LNCAP (cell line): Measurements from ENCODE around the gene FADS6.

Experiments used
- TF ChIP-seq, protein P1 (sequence below): fragments of 450-650 bp; IDR thresholded peaks from 2 replicates; pipeline ENCODE4 v1.5.1; 2017; ENCODE audit warnings: mild to moderate bottlenecking

FADS6 gene

DNA sequence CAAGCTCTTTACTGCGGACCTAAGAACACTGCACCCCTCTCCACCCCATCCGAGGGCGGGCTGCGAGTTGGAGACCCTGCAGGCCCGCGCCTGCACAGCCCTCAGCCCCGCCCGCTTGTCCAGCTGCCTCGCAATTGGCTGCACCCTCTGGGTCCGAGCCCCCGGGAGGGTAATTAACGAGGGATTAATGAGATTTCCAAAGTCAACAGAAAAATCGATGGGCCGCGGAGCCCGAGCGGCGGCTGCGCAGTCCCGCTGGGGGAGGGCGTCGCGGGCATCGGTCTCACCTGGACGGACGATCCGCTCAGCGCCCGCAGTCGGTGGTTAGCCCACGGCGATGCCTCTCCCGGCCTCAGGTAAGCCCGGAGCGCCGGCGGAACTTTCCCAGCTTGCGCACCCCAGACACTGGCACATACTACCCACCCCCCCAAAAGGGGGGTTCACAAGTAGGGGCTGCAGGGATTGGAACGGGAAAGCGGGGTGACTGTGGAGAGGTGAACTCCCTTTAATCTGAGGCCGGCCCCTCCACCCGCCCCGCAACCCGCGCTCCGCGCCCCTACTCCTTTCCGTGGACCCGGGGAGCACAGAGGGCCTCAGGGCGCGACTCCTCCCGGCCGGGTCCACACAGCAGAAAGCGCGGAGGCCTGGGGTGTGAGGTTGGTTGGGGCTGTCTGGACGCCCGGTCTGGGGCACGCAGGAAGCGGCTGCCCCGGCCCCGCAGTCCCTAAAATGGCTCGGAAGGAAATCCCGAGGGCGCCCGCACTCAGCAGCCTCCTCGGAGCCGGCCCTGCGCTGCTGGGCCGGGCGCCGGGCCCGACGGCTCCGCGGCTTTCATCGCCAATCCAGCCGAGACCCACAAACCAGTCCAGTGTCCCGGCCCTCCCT is 42.4 kb upstream of the FADS6 start, which contains the start of gene OTOP3:
TSS of gene OTOP3 (plus strand) at position 314 of the 885 bp plus-strand sequence. CDS start at position 338, 24 bp downstream.
- TF ChIP-seq, protein P1, sequence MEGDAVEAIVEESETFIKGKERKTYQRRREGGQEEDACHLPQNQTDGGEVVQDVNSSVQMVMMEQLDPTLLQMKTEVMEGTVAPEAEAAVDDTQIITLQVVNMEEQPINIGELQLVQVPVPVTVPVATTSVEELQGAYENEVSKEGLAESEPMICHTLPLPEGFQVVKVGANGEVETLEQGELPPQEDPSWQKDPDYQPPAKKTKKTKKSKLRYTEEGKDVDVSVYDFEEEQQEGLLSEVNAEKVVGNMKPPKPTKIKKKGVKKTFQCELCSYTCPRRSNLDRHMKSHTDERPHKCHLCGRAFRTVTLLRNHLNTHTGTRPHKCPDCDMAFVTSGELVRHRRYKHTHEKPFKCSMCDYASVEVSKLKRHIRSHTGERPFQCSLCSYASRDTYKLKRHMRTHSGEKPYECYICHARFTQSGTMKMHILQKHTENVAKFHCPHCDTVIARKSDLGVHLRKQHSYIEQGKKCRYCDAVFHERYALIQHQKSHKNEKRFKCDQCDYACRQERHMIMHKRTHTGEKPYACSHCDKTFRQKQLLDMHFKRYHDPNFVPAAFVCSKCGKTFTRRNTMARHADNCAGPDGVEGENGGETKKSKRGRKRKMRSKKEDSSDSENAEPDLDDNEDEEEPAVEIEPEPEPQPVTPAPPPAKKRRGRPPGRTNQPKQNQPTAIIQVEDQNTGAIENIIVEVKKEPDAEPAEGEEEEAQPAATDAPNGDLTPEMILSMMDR = no peak

DNA sequence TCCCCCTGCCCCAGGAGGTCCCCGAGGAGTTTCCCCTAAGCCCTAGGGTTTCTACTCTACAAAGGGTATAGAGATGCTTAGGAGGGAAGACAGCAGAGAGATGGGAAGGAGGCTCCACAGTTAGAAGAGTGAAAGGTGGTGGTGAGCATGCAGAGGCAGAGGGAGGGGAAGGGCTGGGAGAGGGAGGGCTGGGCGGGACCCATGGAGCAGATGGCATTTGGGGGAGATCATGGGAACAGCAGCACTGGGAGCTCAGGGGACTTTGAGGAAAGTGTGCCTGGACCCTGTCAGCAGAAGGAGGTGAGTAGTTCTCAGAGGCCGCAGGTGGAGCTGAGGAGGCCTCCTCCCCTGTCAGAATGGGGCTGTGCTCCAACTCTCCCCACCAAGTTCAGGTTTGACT is 41.6 kb upstream of the FADS6 start:
- TF ChIP-seq, protein P1 = no peak

DNA sequence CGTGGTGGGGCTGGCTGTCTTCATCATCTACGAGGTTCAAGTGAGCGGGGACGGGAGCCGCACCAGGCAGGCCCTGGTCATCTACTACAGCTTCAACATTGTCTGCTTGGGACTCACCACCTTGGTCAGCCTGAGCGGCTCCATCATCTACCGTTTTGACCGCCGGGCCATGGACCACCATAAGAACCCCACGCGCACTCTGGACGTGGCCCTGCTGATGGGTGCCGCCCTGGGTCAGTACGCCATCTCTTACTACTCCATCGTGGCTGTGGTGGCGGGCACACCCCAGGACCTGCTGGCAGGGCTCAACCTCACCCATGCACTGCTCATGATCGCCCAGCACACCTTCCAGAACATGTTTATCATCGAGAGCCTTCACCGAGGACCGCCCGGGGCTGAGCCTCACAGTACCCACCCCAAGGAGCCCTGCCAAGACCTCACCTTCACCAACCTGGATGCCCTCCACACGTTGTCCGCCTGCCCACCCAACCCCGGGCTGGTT is 37.2 kb upstream of the FADS6 start:
- TF ChIP-seq, protein P1 = no peak

DNA sequence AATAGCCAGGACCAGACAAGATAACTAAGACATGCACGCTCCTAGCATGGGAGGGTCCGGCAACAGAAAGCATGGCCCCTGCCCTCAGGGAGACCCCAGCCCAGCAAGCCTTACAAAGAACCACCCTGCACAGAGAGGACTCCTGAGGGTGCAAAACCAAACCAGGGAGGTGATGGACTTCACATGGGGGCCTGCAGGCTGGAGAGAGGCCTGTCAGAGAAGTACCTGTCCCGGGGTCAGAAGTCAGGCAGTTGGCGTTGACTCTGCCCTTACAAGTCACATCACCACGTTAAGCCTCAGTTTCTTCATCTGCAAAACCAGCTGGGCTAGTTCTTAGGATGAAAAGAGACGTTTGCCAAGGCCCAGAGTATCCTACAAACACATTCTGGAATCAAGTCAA is 35.4 kb upstream of the FADS6 start:
- TF ChIP-seq, protein P1 = no peak

DNA sequence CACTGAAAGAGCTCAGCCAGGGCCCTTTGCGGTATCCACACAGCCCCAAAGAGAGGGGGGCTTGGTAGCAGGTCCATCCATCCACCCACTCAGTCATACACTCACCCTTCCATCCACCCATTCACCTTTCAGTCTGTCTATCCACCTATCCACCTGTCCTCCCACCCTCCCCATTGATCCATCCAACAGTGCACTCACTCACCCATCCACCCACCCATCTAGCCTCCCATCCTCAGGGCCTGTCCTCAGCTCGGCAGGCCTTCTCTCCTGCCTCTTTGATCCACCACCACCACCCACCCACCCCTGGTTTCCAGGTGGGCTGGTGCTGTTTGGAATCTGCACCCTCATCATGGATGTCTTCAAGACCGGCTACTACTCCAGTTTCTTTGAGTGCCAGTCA is 31.8 kb upstream of the FADS6 start:
- TF ChIP-seq, protein P1 = no peak

DNA sequence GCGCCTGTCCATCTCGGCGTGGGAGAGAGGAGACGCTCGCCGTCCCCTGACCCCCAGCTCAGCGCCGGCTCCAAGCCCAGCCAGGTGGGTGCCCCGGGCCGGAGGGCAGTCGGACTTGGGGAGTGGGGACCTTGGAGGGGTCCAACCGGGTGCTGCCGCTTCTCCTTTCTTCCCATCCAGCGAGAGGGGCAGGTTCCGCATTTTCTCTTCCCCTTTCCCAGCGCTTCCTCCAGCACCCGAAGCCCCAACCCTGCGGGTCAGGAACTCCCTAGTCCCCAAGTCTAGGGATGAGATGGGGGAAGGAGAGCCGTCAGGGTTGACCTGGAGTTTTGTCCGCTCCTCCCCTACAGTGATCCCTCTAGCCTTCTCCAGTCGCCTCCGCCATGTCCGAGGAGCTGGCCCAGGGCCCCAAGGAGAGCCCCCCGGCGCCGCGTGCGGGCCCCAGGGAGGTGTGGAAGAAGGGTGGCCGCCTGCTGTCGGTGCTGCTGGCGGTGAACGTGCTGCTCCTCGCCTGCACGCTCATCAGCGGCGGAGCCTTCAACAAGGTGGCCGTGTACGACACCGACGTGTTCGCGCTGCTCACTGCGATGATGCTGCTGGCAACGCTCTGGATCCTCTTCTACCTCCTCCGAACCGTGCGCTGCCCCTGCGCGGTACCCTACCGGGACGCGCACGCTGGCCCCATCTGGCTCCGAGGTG is 31.0 kb upstream of the FADS6 start, which contains the start of gene OTOP2:
TSS of gene OTOP2 (plus strand) at position 24 of the 699 bp plus-strand sequence. CDS start at position 384, 360 bp downstream.
- TF ChIP-seq, protein P1 = no peak

DNA sequence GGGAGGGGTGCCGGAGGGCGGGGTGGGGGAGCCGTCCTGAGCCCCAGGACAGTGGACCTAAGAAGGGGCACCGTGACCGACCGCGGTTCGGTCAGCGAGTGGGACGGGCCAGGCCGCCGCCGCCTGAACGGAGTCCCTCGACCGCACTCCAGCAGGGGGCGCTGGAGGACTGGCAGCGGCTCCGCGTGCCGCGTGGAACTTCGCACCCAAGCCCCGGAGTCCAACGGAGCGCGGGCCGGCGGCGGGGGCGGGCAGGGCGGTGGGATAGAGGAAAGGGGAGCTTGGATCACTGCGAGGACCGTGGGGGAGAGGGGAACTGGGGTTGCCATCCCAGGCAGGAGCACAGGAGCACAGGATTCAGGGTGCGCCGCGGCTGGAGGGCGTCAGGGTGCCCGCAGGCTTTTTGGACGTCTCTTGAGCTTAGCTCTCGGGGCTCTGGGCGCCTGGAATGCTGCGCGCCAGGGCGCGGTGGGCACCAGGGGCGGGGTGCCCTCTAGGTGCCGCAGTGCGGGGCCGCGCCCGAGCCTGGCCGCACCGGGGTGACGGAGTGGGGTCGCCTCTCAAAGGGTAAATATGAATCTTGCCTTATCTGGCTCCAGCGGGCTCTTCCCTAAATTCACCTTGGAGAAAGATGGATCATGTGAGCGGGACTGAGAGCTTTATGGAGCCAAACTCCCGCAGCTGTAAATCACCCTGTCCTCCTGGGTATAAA is 30.3 kb upstream of the FADS6 start:
- TF ChIP-seq, protein P1 = peak; percentile 90
